ENCODE results near the gene B3GNT5. TPM values are rescaled to one million over a fixed set of nuclear protein-coding genes. Genes with fewer than 3 reads are reported as not detected.

The B3GNT5 gene
- total RNA-seq, 1 donor from 2014 or later = 19.2 TPM

- DNase-seq (ENCODE audit: low spot score in 2 of 2) (no peak), FAIRE-seq (no peak)
Measured at GRCh38 chr3:183262875-183263378, 9.9 kb downstream of the B3GNT5 start.

- FAIRE-seq (no peak), DNase-seq (ENCODE audit: low spot score in 2 of 2) (no peak)
Measured at GRCh38 chr3:183264268-183264667, 11.2 kb downstream of the B3GNT5 start.

- FAIRE-seq (no peak), DNase-seq (ENCODE audit: low spot score in 2 of 2) (no peak)
Measured at GRCh38 chr3:183265157-183265642, 12.1 kb downstream of the B3GNT5 start.

- no peak for FAIRE-seq
- DNase-seq (ENCODE audit: low spot score in 2 of 2) = no peak
Measured at GRCh38 chr3:183265834-183266417, 12.9 kb downstream of the B3GNT5 start.

- DNase-seq (ENCODE audit: low spot score in 2 of 2) (no peak), FAIRE-seq (no peak)
Measured at GRCh38 chr3:183266454-183266853, 13.4 kb downstream of the B3GNT5 start.

GRCh38 chr3:183267140-183267539 lies 14.1 kb downstream of the B3GNT5 start:
- DNase-seq (ENCODE audit: low spot score in 2 of 2) (no peak), FAIRE-seq (no peak)

GRCh38 chr3:183268366-183268765 lies 15.3 kb downstream of the B3GNT5 start:
- DNase-seq (ENCODE audit: low spot score in 2 of 2) = no peak
- FAIRE-seq = no peak

- DNase-seq (ENCODE audit: low spot score in 2 of 2) (no peak), FAIRE-seq (no peak)
Measured at GRCh38 chr3:183269345-183269744, 16.3 kb downstream of the B3GNT5 start.

- DNase-seq (ENCODE audit: low spot score in 2 of 2) (no peak), FAIRE-seq (no peak)
Measured at GRCh38 chr3:183270344-183270743, 17.3 kb downstream of the B3GNT5 start.

GRCh38 chr3:183272142-183272541 lies 19.1 kb downstream of the B3GNT5 start:
- FAIRE-seq = no peak
- no peak for DNase-seq (ENCODE audit: low spot score in 2 of 2)

- no peak for DNase-seq (ENCODE audit: low spot score in 2 of 2)
- no peak for FAIRE-seq
Measured at GRCh38 chr3:183272791-183273190, 19.7 kb downstream of the B3GNT5 start.

GRCh38 chr3:183274609-183275008 lies 21.6 kb downstream of the B3GNT5 start:
- FAIRE-seq (no peak), DNase-seq (ENCODE audit: low spot score in 2 of 2) (no peak)

GRCh38 chr3:183275418-183275817 lies 22.4 kb downstream of the B3GNT5 start:
- no peak for FAIRE-seq
- DNase-seq (ENCODE audit: low spot score in 2 of 2) = no peak

- no peak for DNase-seq (ENCODE audit: low spot score in 2 of 2)
- no peak for FAIRE-seq
Measured at GRCh38 chr3:183275937-183276336, 22.9 kb downstream of the B3GNT5 start.

GRCh38 chr3:183277260-183277659 lies 24.2 kb downstream of the B3GNT5 start:
- DNase-seq (ENCODE audit: low spot score in 2 of 2) = no peak
- no peak for FAIRE-seq

GRCh38 chr3:183278479-183279088 lies 25.5 kb downstream of the B3GNT5 start:
- DNase-seq (ENCODE audit: low spot score in 2 of 2) (no peak), FAIRE-seq (no peak)

- no peak for DNase-seq (ENCODE audit: low spot score in 2 of 2)
- FAIRE-seq = no peak
Measured at GRCh38 chr3:183279371-183279770, 26.3 kb downstream of the B3GNT5 start.

- DNase-seq (ENCODE audit: low spot score in 2 of 2) (no peak), FAIRE-seq (no peak)
Measured at GRCh38 chr3:183281126-183281797, 28.2 kb downstream of the B3GNT5 start.

GRCh38 chr3:183283886-183284285 lies 30.8 kb downstream of the B3GNT5 start:
- FAIRE-seq (no peak), DNase-seq (ENCODE audit: low spot score in 2 of 2) (no peak)

- FAIRE-seq (no peak), DNase-seq (ENCODE audit: low spot score in 2 of 2) (no peak)
Measured at GRCh38 chr3:183284570-183284969, 31.5 kb downstream of the B3GNT5 start.

GRCh38 chr3:183285318-183285717 lies 32.3 kb downstream of the B3GNT5 start:
- no peak for FAIRE-seq
- DNase-seq (ENCODE audit: low spot score in 2 of 2) = no peak
